T-helper 9 cell (primary cell): ENCODE measurements around the gene GGCX.

Experiments used
- DNase-seq: peaks from one replicate; pipeline ENCODE4 v3.0.0-alpha.2; 2020

Gene GGCX

DNA sequence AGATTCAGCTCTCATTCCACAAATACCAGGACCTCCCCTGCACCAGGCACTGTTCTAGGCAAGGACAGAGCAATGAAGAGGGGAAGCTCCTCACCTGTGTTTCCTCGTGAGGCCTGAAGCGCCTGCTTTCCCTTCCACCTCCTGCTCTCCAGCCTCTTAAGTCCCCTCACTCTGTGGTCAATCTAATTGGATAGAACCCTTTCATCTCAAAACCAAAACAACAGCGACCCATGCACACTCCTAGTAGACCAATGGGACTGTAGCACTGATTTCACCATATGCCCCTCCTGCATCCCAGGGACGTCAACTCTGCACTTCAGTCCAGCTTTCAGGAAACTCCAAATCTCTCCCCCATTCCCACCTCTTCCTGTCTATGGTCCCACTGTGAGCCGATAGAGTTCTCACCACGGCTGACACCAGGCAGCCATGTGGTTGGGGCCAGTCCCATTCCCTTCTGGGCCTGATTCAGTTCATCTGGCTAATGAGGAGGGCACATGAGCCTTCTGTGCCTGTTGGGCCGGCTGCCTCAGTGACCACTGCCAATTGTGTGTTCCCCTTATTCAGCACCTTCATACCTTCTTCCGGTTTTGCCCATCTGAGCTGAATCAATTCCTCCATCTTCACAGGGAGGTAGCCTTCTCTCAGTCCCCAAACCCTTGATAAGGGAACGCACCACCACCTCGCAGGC, 55.6 kb downstream of the GGCX start:
- no peak for DNase-seq

GRCh38 chr2:85504778-85505261, 56.5 kb downstream of the GGCX start:
- no peak for DNase-seq

DNA sequence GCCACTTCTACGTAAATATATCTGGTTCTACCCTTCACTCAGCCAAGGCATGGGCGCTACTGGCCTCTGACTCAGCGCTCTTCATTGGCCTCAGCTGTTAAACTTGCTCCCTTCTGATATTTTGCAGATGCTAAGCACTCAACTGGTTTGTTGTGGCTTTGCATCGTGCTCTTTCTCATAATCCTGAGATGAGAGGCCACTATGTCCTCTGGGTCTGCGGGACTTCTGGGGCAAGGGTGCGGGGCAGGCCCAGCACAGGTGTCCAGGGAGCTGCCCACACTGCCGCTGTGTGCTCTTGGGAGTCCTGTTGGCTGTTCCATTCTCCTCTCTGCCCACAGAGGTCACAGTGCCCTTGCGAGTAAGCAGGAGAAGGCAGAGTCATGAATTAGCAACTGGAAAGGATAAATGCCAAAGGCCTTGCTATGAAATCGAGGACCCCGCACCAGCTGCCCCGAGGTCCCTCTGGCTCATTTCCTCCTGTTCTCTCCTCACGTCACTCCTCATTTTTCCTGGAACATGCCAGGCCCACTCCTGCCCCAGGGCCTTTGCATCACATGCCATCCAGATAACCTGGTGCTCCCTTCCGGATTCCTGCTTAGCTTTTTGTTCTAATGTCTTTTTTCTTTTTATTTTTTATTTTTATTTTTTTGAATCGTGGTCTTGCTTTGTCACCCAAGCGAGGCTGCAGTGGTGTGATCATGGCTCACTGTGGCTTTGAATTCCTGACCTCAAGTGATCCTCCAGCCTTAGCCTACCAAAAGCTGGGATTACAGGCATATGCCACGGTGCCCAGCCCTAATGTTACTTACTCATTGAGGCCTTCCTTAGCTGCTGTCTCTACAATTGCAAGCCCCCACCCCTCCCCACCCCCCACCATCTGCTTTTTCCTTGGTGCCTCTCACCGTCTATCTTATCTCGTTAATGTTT, 57.2 kb downstream of the GGCX start:
- no peak for DNase-seq

DNA sequence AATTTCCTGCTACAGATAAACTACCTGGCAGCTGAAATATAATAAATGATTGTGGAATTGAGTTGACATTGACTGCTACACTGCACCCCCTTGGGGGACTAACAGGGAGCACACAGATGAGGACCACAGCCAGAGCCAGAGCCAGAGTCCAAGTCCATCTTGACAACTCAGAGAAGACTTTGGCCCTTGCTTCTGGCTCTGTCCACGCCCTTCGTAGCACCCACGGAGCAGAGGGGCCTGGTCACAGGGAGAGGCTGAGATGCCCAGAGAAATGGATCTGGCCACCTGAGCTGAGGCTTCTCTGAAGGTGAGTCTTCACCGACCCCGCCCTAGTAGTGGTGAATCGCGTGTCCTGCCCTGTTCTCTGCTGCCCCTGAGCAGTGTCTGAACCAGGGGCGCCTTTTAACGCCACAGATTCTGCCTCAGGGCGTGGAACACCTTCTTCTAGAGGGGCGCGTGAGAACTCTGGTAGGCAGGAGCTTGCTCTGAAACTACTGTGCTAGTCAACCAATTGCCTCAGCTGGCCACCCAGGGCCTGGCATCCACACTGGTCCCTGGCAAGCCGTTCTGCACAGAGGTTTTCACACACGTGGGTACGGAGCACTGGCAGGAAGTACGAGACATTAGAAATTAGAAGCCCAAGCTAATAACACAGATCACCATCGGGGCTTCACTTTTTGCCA, 58.0 kb downstream of the GGCX start:
- no peak for DNase-seq

- DNase-seq: no peak
Measured at GRCh38 chr2:85502720-85503119, 58.6 kb downstream of the GGCX start.

DNA sequence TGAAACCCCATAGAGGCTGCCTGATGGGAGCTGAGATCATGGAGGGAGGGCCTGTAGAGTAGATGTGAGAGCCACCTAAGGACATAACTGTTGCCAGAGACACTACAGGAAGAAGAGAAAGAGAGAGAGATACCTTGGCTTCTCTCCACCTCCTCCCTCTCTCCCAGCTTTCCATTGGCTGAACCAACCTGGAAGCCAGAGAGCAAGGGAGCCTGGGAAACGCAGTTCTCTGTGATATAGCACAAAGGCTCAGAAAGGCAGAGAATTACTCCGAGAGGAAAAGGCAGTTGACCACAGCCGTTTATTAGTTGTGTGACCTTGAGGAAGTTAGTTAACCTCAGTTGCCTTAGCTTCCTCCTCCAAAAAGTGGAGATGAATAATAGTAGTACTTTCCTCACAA, 60.0 kb downstream of the GGCX start:
- no peak for DNase-seq

GRCh38 chr2:85497944-85498630, 63.2 kb downstream of the GGCX start:
- DNase-seq: no peak

DNA sequence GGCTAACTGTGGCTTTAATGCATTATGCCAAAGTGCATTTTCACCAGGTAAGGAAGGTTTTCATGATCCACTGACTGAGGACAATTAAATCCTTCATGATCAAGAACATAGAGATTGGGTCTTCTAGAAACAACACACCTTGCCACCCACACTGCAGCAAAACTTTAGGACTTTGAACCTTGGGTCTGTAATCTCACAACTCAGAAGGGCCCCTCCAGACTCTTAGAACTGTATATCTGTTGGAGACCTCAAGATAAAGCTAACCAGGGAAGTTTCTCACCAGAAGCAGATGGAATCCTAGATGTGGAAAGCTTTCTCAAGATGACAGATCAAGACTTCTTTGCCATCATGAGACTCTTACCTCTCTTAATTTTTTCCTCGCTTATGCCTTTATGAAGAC, 64.9 kb downstream of the GGCX start:
- DNase-seq: no peak
